Muscle layer of colon (tissue), 2 donors: ENCODE data around the gene SIX2.

Source experiments
- H3K27ac ChIP-seq: one replicate; pipeline ENCODE4 v1.7.0; 2013; ENCODE audit warnings: low read depth, mild to moderate bottlenecking, low read length, moderate library complexity
- H3K27me3 ChIP-seq, 2 donors: one replicate each; pipeline ENCODE4 v1.7.0; 2013; ENCODE audit warnings: low read length in 2 of 2, mild to moderate bottlenecking in 2 of 2; ENCODE audit not compliant: insufficient read depth in 2 of 2, control insufficient read depth in 1 of 2
- H3K36me3 ChIP-seq: one replicate; pipeline ENCODE4 v1.7.0; 2013; ENCODE audit warnings: mild to moderate bottlenecking, low read length; ENCODE audit not compliant: insufficient read depth
- H3K4me1 ChIP-seq: one replicate; pipeline ENCODE4 v1.7.0; 2013; ENCODE audit warnings: mild to moderate bottlenecking, low read length; ENCODE audit not compliant: insufficient read depth
- H3K4me3 ChIP-seq, 2 donors: one replicate each; pipeline ENCODE4 v1.7.0; 2013; ENCODE audit warnings: low read length in 2 of 2, low read depth in 1 of 2, mild to moderate bottlenecking in 1 of 2, moderate library complexity in 1 of 2
- H3K9ac ChIP-seq: one replicate; pipeline ENCODE4 v1.7.0; 2013; ENCODE audit warnings: low read length
- H3K9me3 ChIP-seq: one replicate; pipeline ENCODE4 v1.7.0; 2013; ENCODE audit warnings: mild to moderate bottlenecking, low read length
- donor health status: abdominal sarcoma.
- donor health status: Adenocarcinoma of cecum.

SIX2 gene

GRCh38 chr2:44975571-44976450 is 33.4 kb downstream of the SIX2 start:
- H3K4me1 ChIP-seq, result no peaks in the 10 kb centered on the region
- H3K4me3 ChIP-seq, result no peak overlapping the region
- no peaks in the 10 kb centered on the region for H3K36me3 ChIP-seq
- H3K9ac ChIP-seq, result no peak overlapping the region
- peaks cover 0 to 11% of the 10 kb centered on the region in 2 donors for H3K27me3 ChIP-seq
- no peak overlapping the region for H3K27ac ChIP-seq
- no peaks in the 10 kb centered on the region for H3K9me3 ChIP-seq

DNA sequence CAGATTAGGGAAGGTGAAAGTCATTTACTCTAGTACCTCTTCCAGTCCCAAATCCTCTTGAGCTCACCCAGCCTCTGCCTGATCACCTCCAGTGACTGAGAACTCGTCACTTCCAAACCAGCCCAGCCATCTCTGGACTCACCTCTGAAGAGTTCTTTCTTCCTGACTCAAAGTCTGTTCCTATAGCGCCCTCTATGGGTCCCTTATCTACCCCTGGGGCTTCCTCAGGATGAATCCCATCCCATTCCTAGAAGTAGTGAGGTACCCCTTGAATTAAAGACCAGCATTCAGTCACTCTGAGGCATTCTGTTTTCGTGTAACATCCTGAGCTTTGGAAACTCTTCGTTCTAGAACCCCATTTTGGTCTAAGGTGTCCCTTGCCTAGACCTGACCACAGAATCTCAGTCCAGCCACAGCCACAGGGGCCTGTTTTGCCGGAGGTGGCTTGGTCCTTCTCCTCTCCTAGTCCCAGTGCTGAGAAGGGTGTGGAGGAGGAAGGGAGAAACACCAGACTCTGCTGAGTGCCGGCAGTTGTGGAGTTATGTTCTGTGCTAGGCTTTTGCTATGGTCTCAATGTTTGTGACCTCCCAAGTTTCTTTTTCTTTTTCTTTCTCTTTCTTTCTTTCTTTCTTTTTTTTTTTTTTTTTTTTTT is 35.1 kb downstream of the SIX2 start:
- H3K27me3 ChIP-seq, result peaks cover 0 to 13% of the 10 kb centered on the region in 2 donors
- H3K27ac ChIP-seq, result no peak overlapping the region
- no peak overlapping the region for H3K9ac ChIP-seq
- H3K9me3 ChIP-seq, result no peaks in the 10 kb centered on the region
- H3K36me3 ChIP-seq, result no peaks in the 10 kb centered on the region
- H3K4me1 ChIP-seq, result no peaks in the 10 kb centered on the region
- no peak overlapping the region for H3K4me3 ChIP-seq

GRCh38 chr2:44972771-44973535 is 36.3 kb downstream of the SIX2 start:
- no peak overlapping the region for H3K4me3 ChIP-seq
- H3K36me3 ChIP-seq, result no peaks in the 10 kb centered on the region
- H3K9me3 ChIP-seq, result no peaks in the 10 kb centered on the region
- no peak overlapping the region for H3K9ac ChIP-seq
- no peaks in the 10 kb centered on the region for H3K4me1 ChIP-seq
- no peak overlapping the region for H3K27ac ChIP-seq
- H3K27me3 ChIP-seq, result peaks cover 0 to 13% of the 10 kb centered on the region in 2 donors

DNA sequence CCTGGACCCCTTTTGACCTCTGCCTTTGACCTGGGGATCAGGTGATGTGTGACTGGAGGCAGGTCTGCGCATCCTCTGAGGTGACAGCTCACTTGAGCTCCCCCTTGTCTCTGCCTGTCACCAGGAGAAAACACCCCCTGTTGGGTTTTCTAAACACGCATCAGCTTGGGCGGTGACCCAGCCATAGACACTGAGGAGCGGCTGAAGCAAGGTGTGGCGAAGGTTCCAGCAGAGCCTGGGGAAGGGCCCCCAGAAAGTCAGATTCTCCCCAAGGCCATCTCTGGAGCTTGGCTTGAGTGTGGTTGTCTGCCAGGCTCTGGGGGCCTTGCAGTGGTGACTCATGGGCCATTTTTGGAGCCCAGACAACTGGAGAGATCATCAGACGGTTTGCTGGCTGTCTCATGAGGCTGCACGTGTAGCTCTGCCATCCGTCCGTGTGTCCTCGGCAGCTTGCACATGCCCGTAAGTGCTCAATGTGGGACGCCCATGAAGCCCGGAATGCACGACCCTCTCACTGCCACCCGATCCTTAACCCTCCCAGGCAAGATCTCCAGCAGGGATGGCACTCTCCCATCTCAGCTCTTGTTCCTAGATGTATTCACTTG is 38.3 kb downstream of the SIX2 start:
- peaks cover 0 to 11% of the 10 kb centered on the region in 2 donors for H3K27me3 ChIP-seq
- H3K4me3 ChIP-seq, result no peak overlapping the region

DNA sequence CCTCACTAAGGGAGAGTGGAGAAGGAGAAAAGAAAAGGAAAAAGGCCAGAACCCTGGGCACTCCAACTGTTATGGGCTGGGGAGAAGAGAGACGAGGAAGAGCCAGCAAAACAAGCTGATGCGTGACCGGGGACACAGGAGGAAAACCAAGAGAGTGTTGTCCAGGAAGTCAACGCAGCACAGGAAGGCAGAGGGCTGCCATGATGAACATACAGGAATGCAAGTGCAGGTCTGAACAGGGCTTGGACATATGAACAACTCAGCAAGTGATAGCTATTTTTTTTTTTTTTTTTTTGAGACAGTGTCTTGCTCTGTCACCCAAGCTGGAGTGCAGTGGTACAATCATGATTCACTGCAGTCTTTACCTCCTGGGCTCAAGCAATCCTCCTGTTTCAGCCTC is 39.3 kb downstream of the SIX2 start:
- no peak overlapping the region for H3K9ac ChIP-seq
- no peak overlapping the region for H3K27ac ChIP-seq
- peaks cover 5 to 15% of the 10 kb centered on the region in 2 donors for H3K27me3 ChIP-seq
- no peaks in the 10 kb centered on the region for H3K36me3 ChIP-seq
- no peaks in the 10 kb centered on the region for H3K9me3 ChIP-seq
- H3K4me1 ChIP-seq, result no peaks in the 10 kb centered on the region
- no peak overlapping the region for H3K4me3 ChIP-seq

More for the DNA sequence above, 38.3 kb downstream of the SIX2 start:
- Histone ChIP-seq H3K36me3 (no peaks in the 10 kb centered on the region), H3K9me3 (no peaks in the 10 kb centered on the region), H3K4me1 (no peaks in the 10 kb centered on the region), H3K27ac (no peak overlapping the region), H3K9ac (no peak overlapping the region)

GRCh38 chr2:44967727-44968432 is 41.4 kb downstream of the SIX2 start:
- no peaks in the 10 kb centered on the region for H3K36me3 ChIP-seq
- H3K4me3 ChIP-seq, result no peak overlapping the region
- peaks cover 5 to 16% of the 10 kb centered on the region in 2 donors for H3K27me3 ChIP-seq
- no peaks in the 10 kb centered on the region for H3K9me3 ChIP-seq
- no peak overlapping the region for H3K9ac ChIP-seq
- no peak overlapping the region for H3K27ac ChIP-seq
- no peaks in the 10 kb centered on the region for H3K4me1 ChIP-seq

- Histone ChIP-seq H3K9ac (no peak overlapping the region), H3K4me1 (no peaks in the 10 kb centered on the region)
Measured at GRCh38 chr2:44967056-44967455, 42.2 kb downstream of the SIX2 start.

DNA sequence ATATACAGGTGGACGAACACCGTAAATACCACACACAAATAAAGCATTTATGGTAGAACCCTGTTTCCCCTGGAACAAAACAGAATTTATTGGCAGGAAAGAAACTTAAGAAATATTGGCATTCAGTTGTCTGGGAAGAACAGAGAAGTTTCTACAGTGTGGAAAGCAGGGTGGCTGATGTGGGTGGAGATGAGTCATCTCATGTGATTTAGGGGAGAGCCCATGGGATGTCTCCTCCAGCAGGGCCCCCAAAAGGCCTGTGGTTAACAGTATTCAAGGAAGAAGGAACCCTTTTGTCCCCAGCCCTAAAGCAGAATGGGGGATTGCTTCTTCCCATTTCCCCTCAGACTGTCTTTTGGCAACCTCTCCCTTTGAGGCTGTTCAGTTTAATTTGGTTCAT is 43.6 kb downstream of the SIX2 start:
- peaks cover 5 to 16% of the 10 kb centered on the region in 2 donors for H3K27me3 ChIP-seq
- no peak overlapping the region for H3K4me3 ChIP-seq
- H3K9ac ChIP-seq, result no peak overlapping the region
- H3K9me3 ChIP-seq, result no peaks in the 10 kb centered on the region
- H3K27ac ChIP-seq, result no peak overlapping the region
- no peaks in the 10 kb centered on the region for H3K4me1 ChIP-seq
- no peaks in the 10 kb centered on the region for H3K36me3 ChIP-seq

More at GRCh38 chr2:44967056-44967455, 42.2 kb downstream of the SIX2 start:
- H3K27ac ChIP-seq, result no peak overlapping the region
- no peaks in the 10 kb centered on the region for H3K36me3 ChIP-seq
- no peak overlapping the region for H3K4me3 ChIP-seq
- H3K27me3 ChIP-seq, result peaks cover 5 to 16% of the 10 kb centered on the region in 2 donors
- no peaks in the 10 kb centered on the region for H3K9me3 ChIP-seq

DNA sequence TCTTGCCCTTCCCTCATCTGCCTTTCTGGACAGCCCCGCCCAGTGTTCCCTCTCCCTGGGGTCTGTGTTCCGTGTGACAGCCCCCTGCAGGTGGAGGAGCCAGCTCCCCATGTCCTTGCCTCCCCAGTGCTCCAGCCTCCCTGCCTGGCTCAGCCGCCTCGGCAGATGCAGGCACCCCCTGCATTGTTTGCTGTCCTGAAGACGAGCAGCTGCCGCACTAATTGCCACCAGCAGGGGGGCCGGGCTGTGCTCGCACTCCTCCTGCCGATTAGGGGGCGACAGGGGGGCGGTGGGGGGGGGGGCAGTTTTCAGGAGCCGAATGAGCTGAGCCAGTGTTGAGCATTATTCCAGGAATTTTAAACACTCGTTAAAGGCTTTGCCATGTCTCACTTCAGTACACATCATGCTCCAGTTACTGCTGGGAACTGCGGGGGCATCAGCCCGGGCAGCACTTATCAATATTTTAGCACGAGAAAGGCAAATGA is 44.5 kb downstream of the SIX2 start:
- H3K9ac ChIP-seq, result no peak overlapping the region
- no peaks in the 10 kb centered on the region for H3K36me3 ChIP-seq
- no peak overlapping the region for H3K27ac ChIP-seq
- H3K9me3 ChIP-seq, result no peaks in the 10 kb centered on the region
- no peaks in the 10 kb centered on the region for H3K4me1 ChIP-seq
- no peak overlapping the region for H3K4me3 ChIP-seq
- peaks cover 5 to 15% of the 10 kb centered on the region in 2 donors for H3K27me3 ChIP-seq

DNA sequence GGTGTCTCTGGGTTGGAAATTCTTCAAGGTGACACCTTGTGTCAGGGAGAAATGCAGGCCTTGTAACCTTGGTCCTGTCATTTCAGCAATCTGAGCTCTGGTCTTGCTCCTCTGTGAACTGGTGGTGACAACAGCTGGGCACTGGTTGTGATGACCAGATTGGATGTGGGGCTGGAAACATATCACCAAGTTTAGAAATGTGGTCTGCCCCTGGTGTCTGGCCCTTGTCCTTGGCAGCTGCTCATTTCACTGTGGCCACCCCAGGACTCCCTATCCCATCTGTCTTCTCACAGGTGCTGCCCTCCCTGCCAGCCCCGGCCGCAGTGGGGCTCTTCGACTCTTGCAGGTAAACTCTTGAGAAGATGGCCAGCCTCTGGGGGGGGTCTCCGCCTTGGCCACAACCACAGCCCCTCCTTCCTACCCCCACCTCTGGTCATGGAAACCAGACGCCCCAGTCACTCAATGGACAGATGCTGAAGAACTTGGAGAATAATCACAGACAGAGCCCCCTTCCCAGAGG is 47.0 kb downstream of the SIX2 start:
- H3K4me1 ChIP-seq, result no peaks in the 10 kb centered on the region
- H3K27ac ChIP-seq, result no peak overlapping the region
- H3K36me3 ChIP-seq, result no peaks in the 10 kb centered on the region
- H3K9ac ChIP-seq, result no peak overlapping the region
- peaks cover 5 to 15% of the 10 kb centered on the region in 2 donors for H3K27me3 ChIP-seq
- no peak overlapping the region for H3K4me3 ChIP-seq
- H3K9me3 ChIP-seq, result no peaks in the 10 kb centered on the region
